Upper lobe of left lung (tissue), 6 donors: Measurements from ENCODE around the gene HPCAL1. TPM values are rescaled to one million over a fixed set of nuclear protein-coding genes. Genes with fewer than 3 reads are reported as not detected.
"Not testable (repeated sequence)": the region's sequence is repeated elsewhere in the genome, so short reads cannot be mapped to it uniquely, and the experiment has no call there.

Experiments used
- ATAC-seq, 2 donors: fragments of 200-7000 bp; cut with Tn5 transposase; one replicate each; pipeline ENCODE4 v1.9.1; 2022; ENCODE audit warnings: mild to moderate bottlenecking in 2 of 2, moderate library complexity in 2 of 2; ENCODE audit not compliant: low FRiP score in 2 of 2
- DNase-seq, 2 donors: peaks; one replicate each; pipeline ENCODE4 v3.0.0-alpha.2; 2019 to 2020
- H3K27ac ChIP-seq, 4 donors: fragments of 200-600 bp; sonication (generic); one replicate each; pipeline ENCODE4 v1.5.1; 2016 to 2019
- H3K27me3 ChIP-seq, 4 donors: fragments of 200-600 bp; sonication (generic); one replicate each; pipeline ENCODE4 v1.5.1; 2017 to 2019
- H3K36me3 ChIP-seq, 4 donors: fragments of 200-600 bp; sonication (generic); one replicate each; pipeline ENCODE4 v1.5.1; 2016 to 2019
- H3K4me1 ChIP-seq, 4 donors: fragments of 200-600 bp; sonication (generic); one replicate each; pipeline ENCODE4 v1.5.1; 2018 to 2019
- H3K4me3 ChIP-seq, 4 donors: fragments of 200-600 bp; sonication (generic); one replicate each; pipeline ENCODE4 v1.5.1; 2017 to 2019; ENCODE audit warnings: mild to moderate bottlenecking in 2 of 4, moderate library complexity in 1 of 4
- H3K9me3 ChIP-seq, 4 donors: fragments of 200-600 bp; sonication (generic); one replicate each; pipeline ENCODE4 v1.5.1; 2018 to 2019
- EP300 ChIP-seq, 4 donors: sonication (generic); formaldehyde crosslinking; IDR thresholded peaks; one replicate each; pipeline ENCODE4 v1.5.1; 2017; ENCODE audit warnings: antibody characterized with exemption in 4 of 4, control low read depth in 2 of 4
- POLR2A ChIP-seq, 4 donors: fragments of 450-650 bp; IDR thresholded peaks; one replicate each; pipeline ENCODE4 v1.5.1; 2016 to 2017; ENCODE audit warnings: antibody characterized with exemption in 4 of 4, mild to moderate bottlenecking in 2 of 4
- POLR2AphosphoS5 ChIP-seq, 2 donors: sonication (generic); formaldehyde crosslinking; IDR thresholded peaks; one replicate each; pipeline ENCODE4 v1.5.1; 2017; ENCODE audit warnings: antibody characterized with exemption in 2 of 2
- WGBS, 2 donors: methylation state at CpG; one replicate each; pipeline ENCODE4 v1.1.5; 2017 to 2018; 5-methylcytosine and 5-hydroxymethylcytosine counted together
- total RNA-seq, 6 donors: library from RNA; depleted of rRNA in 4 of 6; stranded (reverse); fragments of >200 nt in 4 of 6; gene quantifications; one replicate each; pipeline versions ENCODE4 v1.1.0 to v1.2.1, GENCODE V29; 2016 to 2021
- TF ChIP-seq, protein P1 (sequence below), 6 experiments: fragments of 450-650 bp in 4 of 6; fragments of 200-600 bp in 2 of 6; sonication (generic) in 2 of 6; IDR thresholded peaks; one replicate each; pipeline ENCODE4 v1.5.1; 2016 to 2019; ENCODE audit warnings: antibody characterized with exemption in 6 of 6
- donor health status: DM: no; HTN: no; CAD: no; lungs with moderate emphysema.
- donor health status: DM: no; HTN: yes; CAD: no; lungs with severe emphysema.

The HPCAL1 gene
- total RNA-seq, 6 donors from 2014 or later: 131 to 481 (median 261) TPM

DNA sequence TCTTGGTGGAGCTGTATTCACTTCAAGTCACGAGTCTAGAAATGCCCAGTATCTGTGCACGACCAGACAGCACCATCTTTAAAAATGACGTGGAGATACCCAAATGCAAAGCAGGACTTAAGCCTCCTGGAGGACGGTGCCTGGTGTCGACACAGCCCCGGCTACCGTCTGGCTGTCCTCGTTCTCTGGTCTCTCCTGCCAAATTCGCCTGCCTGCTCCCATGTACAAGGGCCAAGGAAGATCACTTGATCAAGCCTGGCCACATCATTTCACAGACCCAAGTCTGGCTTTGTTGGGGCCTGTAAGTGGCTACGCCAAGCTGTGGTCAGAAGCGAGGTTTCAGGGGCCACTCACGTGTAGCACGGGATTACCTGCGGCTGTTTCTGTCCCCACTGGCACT, 136.0 kb downstream of the HPCAL1 start:
- H3K4me1 ChIP-seq: peaks cover 3 to 8% (median 5%) of the 10 kb centered on the region in 4 donors
- no peak overlapping the region for H3K27ac ChIP-seq
- WGBS, 2 donors: 91 to 94% methylated on average over 14 of the region's 14 CpGs
- H3K9me3 ChIP-seq: no peaks in the 10 kb centered on the region
- H3K27me3 ChIP-seq: no peaks in the 10 kb centered on the region
- TF ChIP-seq EP300 (IDR thresholded peaks at IDR 0.05) (no peak), POLR2A (IDR thresholded peaks at IDR 0.05) (no peak), POLR2AphosphoS5 (IDR thresholded peaks at IDR 0.05) (no peak)
- TF ChIP-seq, protein P1, sequence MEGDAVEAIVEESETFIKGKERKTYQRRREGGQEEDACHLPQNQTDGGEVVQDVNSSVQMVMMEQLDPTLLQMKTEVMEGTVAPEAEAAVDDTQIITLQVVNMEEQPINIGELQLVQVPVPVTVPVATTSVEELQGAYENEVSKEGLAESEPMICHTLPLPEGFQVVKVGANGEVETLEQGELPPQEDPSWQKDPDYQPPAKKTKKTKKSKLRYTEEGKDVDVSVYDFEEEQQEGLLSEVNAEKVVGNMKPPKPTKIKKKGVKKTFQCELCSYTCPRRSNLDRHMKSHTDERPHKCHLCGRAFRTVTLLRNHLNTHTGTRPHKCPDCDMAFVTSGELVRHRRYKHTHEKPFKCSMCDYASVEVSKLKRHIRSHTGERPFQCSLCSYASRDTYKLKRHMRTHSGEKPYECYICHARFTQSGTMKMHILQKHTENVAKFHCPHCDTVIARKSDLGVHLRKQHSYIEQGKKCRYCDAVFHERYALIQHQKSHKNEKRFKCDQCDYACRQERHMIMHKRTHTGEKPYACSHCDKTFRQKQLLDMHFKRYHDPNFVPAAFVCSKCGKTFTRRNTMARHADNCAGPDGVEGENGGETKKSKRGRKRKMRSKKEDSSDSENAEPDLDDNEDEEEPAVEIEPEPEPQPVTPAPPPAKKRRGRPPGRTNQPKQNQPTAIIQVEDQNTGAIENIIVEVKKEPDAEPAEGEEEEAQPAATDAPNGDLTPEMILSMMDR (IDR thresholded peaks at IDR 0.05): no peak
- H3K4me3 ChIP-seq: no peak overlapping the region
- DNase-seq (no peak), ATAC-seq (no peak)
- H3K36me3 ChIP-seq: peaks cover 14 to 47% (median 43%) of the 10 kb centered on the region in 4 donors

DNA sequence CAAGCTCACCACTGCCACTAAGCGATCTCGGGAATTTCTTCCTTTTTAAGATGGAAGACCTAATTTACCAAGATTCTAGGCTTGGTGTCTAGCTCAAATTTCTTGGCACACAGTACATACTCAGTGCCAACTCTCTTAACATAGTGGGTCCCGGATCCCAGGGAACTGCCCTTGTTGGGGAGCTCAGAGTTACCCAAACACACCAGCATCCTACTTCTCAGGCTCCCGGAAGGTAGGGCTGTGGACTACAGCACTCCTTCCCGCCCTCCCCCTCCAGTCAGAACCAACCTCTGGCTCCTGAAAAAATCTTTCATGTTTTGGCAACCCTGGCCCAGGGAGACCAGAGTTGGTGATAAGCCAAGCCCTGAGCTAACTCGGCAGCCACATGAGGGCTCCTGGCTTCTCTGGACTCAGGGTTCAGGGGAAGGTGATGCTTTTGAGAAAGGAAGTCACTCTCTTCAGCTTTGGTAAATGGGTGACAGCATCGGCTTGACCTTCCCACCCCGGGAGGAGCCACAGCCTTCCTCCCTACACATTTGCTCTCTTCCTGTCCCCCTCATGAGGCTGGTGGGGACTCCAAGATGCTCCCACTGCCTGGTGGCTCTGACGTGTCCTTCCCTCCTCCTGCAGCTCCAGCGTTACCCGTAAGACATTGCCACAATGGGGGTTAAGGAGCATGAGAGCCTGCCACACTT, 136.6 kb downstream of the HPCAL1 start:
- peaks cover 3 to 8% (median 5%) of the 10 kb centered on the region in 4 donors for H3K4me1 ChIP-seq
- DNase-seq (no peak), ATAC-seq (no peak)
- H3K9me3 ChIP-seq: no peaks in the 10 kb centered on the region
- H3K27me3 ChIP-seq: no peaks in the 10 kb centered on the region
- H3K36me3 ChIP-seq: peaks cover 14 to 54% (median 49%) of the 10 kb centered on the region in 4 donors
- WGBS, 2 donors: 82 to 94% methylated on average over 6 to 11 of the region's 11 CpGs
- no peak overlapping the region for H3K27ac ChIP-seq
- TF ChIP-seq POLR2AphosphoS5 (IDR thresholded peaks at IDR 0.05): no peak
- H3K4me3 ChIP-seq: no peak overlapping the region

DNA sequence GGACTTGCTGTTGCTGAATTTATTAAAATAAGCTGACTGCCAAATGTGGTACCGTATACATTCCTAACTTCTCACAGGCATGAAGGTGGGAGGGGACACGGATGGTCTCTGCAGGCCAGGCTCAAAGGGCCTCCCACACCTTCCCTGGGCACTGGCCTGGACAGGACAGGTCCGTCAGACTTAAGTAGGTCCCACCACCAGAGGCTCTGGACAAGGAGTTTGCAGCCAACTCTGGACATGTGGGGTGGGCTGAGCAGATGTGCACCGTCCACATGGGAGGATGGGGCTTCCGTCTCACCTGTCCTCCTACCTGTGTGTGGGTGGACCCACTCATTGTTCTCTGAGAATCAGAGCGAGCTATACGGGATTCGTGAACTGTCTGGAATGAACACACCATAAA, 137.3 kb downstream of the HPCAL1 start:
- WGBS, 2 donors: 91 to 94% methylated on average over 5 to 8 of the region's 8 CpGs
- Histone ChIP-seq H3K27ac (no peak overlapping the region), H3K36me3 (peaks cover 14 to 60% (median 50%) of the 10 kb centered on the region in 4 donors), H3K27me3 (no peaks in the 10 kb centered on the region), H3K4me3 (no peak overlapping the region), H3K4me1 (peaks cover 0 to 3% (median 0%) of the 10 kb centered on the region in 4 donors), H3K9me3 (no peaks in the 10 kb centered on the region)
- DNase-seq: no peak
- ATAC-seq: no peak
- TF ChIP-seq POLR2A (IDR thresholded peaks at IDR 0.05) (no peak), EP300 (IDR thresholded peaks at IDR 0.05) (no peak), POLR2AphosphoS5 (IDR thresholded peaks at IDR 0.05) (no peak)
- TF ChIP-seq, protein P1 (IDR thresholded peaks at IDR 0.05): no peak

DNA sequence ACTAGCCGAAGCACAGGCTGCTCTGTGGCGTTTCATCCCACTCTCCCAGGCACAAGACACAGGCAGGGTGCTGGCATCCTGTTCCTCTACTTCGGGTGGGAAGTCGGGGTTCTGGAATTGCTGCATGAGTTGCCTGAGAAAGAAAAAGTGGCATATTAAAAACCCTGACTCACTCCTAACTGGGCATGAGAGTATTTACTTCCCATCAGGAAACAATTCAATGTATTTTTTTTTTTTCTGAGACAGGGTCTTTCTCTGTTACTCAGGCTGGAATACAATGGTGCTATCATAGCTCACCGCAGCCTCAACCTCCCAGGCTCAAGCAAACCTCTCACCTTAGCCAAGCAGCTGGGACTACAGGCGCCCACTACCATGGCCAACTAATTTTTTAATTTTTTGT, 138.0 kb downstream of the HPCAL1 start:
- TF ChIP-seq EP300 (IDR thresholded peaks at IDR 0.05) (no peak), POLR2AphosphoS5 (IDR thresholded peaks at IDR 0.05) (no peak), POLR2A (IDR thresholded peaks at IDR 0.05) (no peak)
- TF ChIP-seq, protein P1 (IDR thresholded peaks at IDR 0.05): no peak
- Histone ChIP-seq H3K4me1 (peaks cover 0 to 3% (median 3%) of the 10 kb centered on the region in 4 donors), H3K27ac (no peak overlapping the region), H3K4me3 (no peak overlapping the region), H3K36me3 (peaks cover 14 to 61% (median 50%) of the 10 kb centered on the region in 4 donors), H3K27me3 (no peaks in the 10 kb centered on the region), H3K9me3 (no peaks in the 10 kb centered on the region)
- 82 to 93% methylated on average over 6 of the region's 6 CpGs for WGBS, 2 donors
- DNase-seq (no peak), ATAC-seq (no peak)

DNA sequence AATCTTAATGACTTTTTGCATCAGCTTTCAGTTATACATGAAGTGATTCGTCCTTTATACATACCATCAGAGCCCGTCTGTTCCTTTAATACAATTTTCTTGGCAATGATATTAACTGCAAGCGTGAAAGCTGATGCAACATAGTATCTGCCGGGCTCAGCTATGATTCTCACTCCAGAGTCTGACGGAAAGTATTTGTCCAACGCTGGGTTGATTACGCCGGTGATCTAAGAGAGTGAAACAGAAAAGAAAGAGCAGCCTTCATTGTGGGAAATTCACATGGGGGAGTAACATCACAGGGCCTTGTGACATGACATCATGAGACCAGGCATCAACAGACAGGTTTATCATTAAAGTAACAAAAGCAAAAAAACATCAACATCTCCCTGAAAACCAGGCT, 139.2 kb downstream of the HPCAL1 start:
- no peak overlapping the region for H3K27ac ChIP-seq
- WGBS, 2 donors: 93 to 94% methylated on average over 8 of the region's 8 CpGs
- DNase-seq (no peak), ATAC-seq (no peak)
- no peak for TF ChIP-seq POLR2A (IDR thresholded peaks at IDR 0.05)
- TF ChIP-seq POLR2AphosphoS5 (IDR thresholded peaks at IDR 0.05): no peak
- TF ChIP-seq, protein P1 (IDR thresholded peaks at IDR 0.05): no peak
- TF ChIP-seq EP300 (IDR thresholded peaks at IDR 0.05): no peak
- H3K4me1 ChIP-seq: peaks cover 9 to 14% (median 13%) of the 10 kb centered on the region in 4 donors
- H3K4me3 ChIP-seq: no peak overlapping the region
- no peaks in the 10 kb centered on the region for H3K9me3 ChIP-seq
- no peaks in the 10 kb centered on the region for H3K27me3 ChIP-seq
- peaks cover 14 to 61% (median 50%) of the 10 kb centered on the region in 4 donors for H3K36me3 ChIP-seq

DNA sequence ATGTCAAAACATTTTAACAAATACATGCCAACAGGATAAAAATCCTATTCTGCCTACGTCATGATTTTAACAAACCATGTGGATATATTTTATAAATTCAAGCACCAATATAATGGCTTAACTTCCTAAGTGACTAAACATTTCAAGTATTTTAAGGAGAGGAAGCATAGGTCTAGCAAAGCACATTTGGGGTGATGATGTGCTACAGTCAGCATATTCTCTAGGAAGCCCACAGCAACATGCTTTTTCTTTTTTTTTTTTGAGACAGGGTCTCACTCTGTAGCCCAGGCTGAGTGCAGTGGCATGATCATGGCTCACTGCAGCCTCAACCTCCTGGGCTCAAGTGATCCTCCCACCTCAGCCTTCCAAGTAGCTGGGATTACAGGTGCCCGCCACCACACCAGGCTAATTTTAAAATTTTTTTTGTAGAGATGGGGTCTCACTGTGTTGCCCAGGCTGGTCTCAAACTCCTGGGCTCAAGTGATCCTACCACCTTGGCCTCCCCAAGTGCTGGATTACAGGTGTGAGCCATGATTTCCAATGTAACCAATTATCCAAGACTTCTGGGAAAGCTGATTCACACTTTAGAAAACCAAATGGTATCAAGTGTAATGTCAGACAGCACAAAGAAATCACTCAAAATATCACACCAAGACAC, 139.9 kb downstream of the HPCAL1 start:
- DNase-seq, H3K27me3 ChIP-seq, H3K4me3 ChIP-seq, H3K9me3 ChIP-seq, ATAC-seq, H3K27ac ChIP-seq: not testable (repeated sequence)
- Histone ChIP-seq H3K4me1 (peaks cover 15 to 20% (median 19%) of the 10 kb centered on the region in 4 donors), H3K36me3 (peaks cover 14 to 61% (median 50%) of the 10 kb centered on the region in 4 donors)
- 88 to 95% methylated on average over 2 of the region's 2 CpGs for WGBS, 2 donors
